ENCODE data around the gene KEAP1. TPM values are rescaled to one million over a fixed set of nuclear protein-coding genes. Genes with fewer than 3 reads are reported as not detected.
"Not testable (repeated sequence)": the region's sequence is repeated elsewhere in the genome, so short reads cannot be mapped to it uniquely, and the experiment has no call there.

KEAP1 gene
- polyA plus RNA-seq, 1 donor from 2014 or later = 32.9 TPM

- H3K27me3 Mint-ChIP-seq, H3K4me3 Mint-ChIP-seq, H3K27ac Mint-ChIP-seq, H3K9me3 Mint-ChIP-seq, H3K36me3 Mint-ChIP-seq, H3K4me1 Mint-ChIP-seq: not testable (repeated sequence)
Measured at GRCh38 chr19:10458733-10459132, 44.4 kb downstream of the KEAP1 start.

- H3K9me3 Mint-ChIP-seq = peaks cover 0 to 4% (median 0%) of the 10 kb centered on the region in 3 donors
Measured at GRCh38 chr19:10454267-10454666, 48.9 kb downstream of the KEAP1 start.

GRCh38 chr19:10453852-10454251 lies 49.3 kb downstream of the KEAP1 start:
- Mint-ChIP-seq H3K4me3 (no peak overlapping the region), H3K27me3 (peaks cover 2% of the 10 kb centered on the region), H3K4me1 (peaks cover 0 to under 1% (median 0%) of the 10 kb centered on the region in 3 donors), H3K36me3 (peaks cover 4% of the 10 kb centered on the region), H3K27ac (no peak overlapping the region), H3K9me3 (peaks cover 0 to 4% (median 0%) of the 10 kb centered on the region in 3 donors)

More at GRCh38 chr19:10454267-10454666, 48.9 kb downstream of the KEAP1 start:
- Mint-ChIP-seq H3K27ac (no peak overlapping the region), H3K4me1 (no peaks in the 10 kb centered on the region), H3K4me3 (no peak overlapping the region), H3K27me3 (peaks cover 2% of the 10 kb centered on the region), H3K36me3 (peaks cover 2% of the 10 kb centered on the region)

GRCh38 chr19:10452726-10453618 lies 50.2 kb downstream of the KEAP1 start:
- peaks cover 2% of the 10 kb centered on the region for H3K27me3 Mint-ChIP-seq
- no peak overlapping the region for H3K4me3 Mint-ChIP-seq
- H3K36me3 Mint-ChIP-seq = peaks cover 6% of the 10 kb centered on the region
- H3K9me3 Mint-ChIP-seq = peaks cover 0 to 4% (median 0%) of the 10 kb centered on the region in 3 donors
- peak overlapping the region in 1 of 3 donors; percentile 83 for H3K27ac Mint-ChIP-seq
- H3K4me1 Mint-ChIP-seq = peaks cover 0 to 4% (median 0%) of the 10 kb centered on the region in 3 donors

GRCh38 chr19:10450853-10451609 lies 52.1 kb downstream of the KEAP1 start:
- Mint-ChIP-seq H3K27ac (no peak overlapping the region), H3K9me3 (peaks cover 0 to 4% (median 0%) of the 10 kb centered on the region in 3 donors), H3K27me3 (peaks cover 2% of the 10 kb centered on the region), H3K36me3 (peaks cover 7% of the 10 kb centered on the region), H3K4me1 (peaks cover 0 to 11% (median 3%) of the 10 kb centered on the region in 3 donors), H3K4me3 (no peak overlapping the region)

GRCh38 chr19:10450191-10450852 lies 52.8 kb downstream of the KEAP1 start:
- peaks cover 7% of the 10 kb centered on the region for H3K36me3 Mint-ChIP-seq
- no peak overlapping the region for H3K27ac Mint-ChIP-seq
- no peak overlapping the region for H3K4me3 Mint-ChIP-seq
- H3K4me1 Mint-ChIP-seq = peaks cover 0 to 12% (median 4%) of the 10 kb centered on the region in 3 donors
- H3K9me3 Mint-ChIP-seq = peaks cover 0 to 4% (median 0%) of the 10 kb centered on the region in 3 donors
- peaks cover 2% of the 10 kb centered on the region for H3K27me3 Mint-ChIP-seq

- Mint-ChIP-seq H3K4me1 (peaks cover 0 to 15% (median 4%) of the 10 kb centered on the region in 3 donors), H3K4me3 (no peak overlapping the region), H3K27me3 (peaks cover 2% of the 10 kb centered on the region), H3K9me3 (peaks cover 0 to 4% (median 0%) of the 10 kb centered on the region in 3 donors), H3K36me3 (peaks cover 9% of the 10 kb centered on the region), H3K27ac (no peak overlapping the region)
Measured at GRCh38 chr19:10449037-10449436, 54.1 kb downstream of the KEAP1 start.

- Mint-ChIP-seq H3K4me1 (peaks cover 0 to 9% (median 4%) of the 10 kb centered on the region in 3 donors), H3K27ac (no peak overlapping the region), H3K36me3 (peaks cover 3% of the 10 kb centered on the region)
Measured at GRCh38 chr19:10442698-10443097, 60.5 kb downstream of the KEAP1 start.

GRCh38 chr19:10439588-10439987 lies 63.6 kb downstream of the KEAP1 start:
- Mint-ChIP-seq H3K9me3 (no peaks in the 10 kb centered on the region), H3K27ac (peak overlapping the region in 1 of 3 donors; percentile 16), H3K4me3 (no peak overlapping the region), H3K27me3 (no peaks in the 10 kb centered on the region), H3K4me1 (peaks cover 0 to 7% (median 1%) of the 10 kb centered on the region in 3 donors), H3K36me3 (no peaks in the 10 kb centered on the region)

More at GRCh38 chr19:10442698-10443097, 60.5 kb downstream of the KEAP1 start:
- Mint-ChIP-seq H3K9me3 (no peaks in the 10 kb centered on the region), H3K4me3 (no peak overlapping the region), H3K27me3 (no peaks in the 10 kb centered on the region)

Other genes with a start within 250 kb of the KEAP1 start
- gene ICAM1, start 232.2 kb downstream of the KEAP1 start, polyA plus RNA-seq = 9.2 TPM
- gene ICAM4, start 216.4 kb downstream of the KEAP1 start, polyA plus RNA-seq = 0.81 TPM
- gene ICAM5, start 213.4 kb downstream of the KEAP1 start, polyA plus RNA-seq = not detected
- 2.6 TPM for gene ZGLP1, start 193.5 kb downstream of the KEAP1 start, polyA plus RNA-seq
- 12.8 TPM for gene FDX2, start 187.3 kb downstream of the KEAP1 start, polyA plus RNA-seq
- gene RAVER1, start 169.8 kb downstream of the KEAP1 start, polyA plus RNA-seq = 25.9 TPM
- gene ICAM3, start 163.7 kb downstream of the KEAP1 start, polyA plus RNA-seq = 230 TPM
- 69.0 TPM for gene TYK2, start 122.8 kb downstream of the KEAP1 start, polyA plus RNA-seq
- 78.8 TPM for gene CDC37, start 99.8 kb downstream of the KEAP1 start, polyA plus RNA-seq
- 2.9 TPM for gene PDE4A, start 82.8 kb downstream of the KEAP1 start, polyA plus RNA-seq
- gene S1PR5, start 14.1 kb upstream of the KEAP1 start, polyA plus RNA-seq = 5.1 TPM
- gene ATG4D, start 40.5 kb upstream of the KEAP1 start, polyA plus RNA-seq = 21.0 TPM
- gene KRI1, start 62.7 kb upstream of the KEAP1 start, polyA plus RNA-seq = 35.6 TPM
- gene CDKN2D, start 65.6 kb upstream of the KEAP1 start, polyA plus RNA-seq = 193 TPM
- gene AP1M2, start 84.0 kb upstream of the KEAP1 start, polyA plus RNA-seq = not detected
- 332 TPM for gene SLC44A2, start 122.2 kb upstream of the KEAP1 start, polyA plus RNA-seq
- 106 TPM for gene ILF3, start 151.0 kb upstream of the KEAP1 start, polyA plus RNA-seq
- 53.5 TPM for gene QTRT1, start 198.1 kb upstream of the KEAP1 start, polyA plus RNA-seq
- 109 TPM for gene DNM2, start 214.7 kb upstream of the KEAP1 start, polyA plus RNA-seq

All from IgD-negative memory B cell (primary cell).